Astrocyte of the spinal cord (primary cell): ENCODE results near the gene GPRC5C.

Experiments used
- DNase-seq: peaks from one replicate; pipeline ENCODE4 v3.0.0; 2011; ENCODE audit warnings: low read depth, low spot score
- H3K4me3 ChIP-seq: 2 replicates; pipeline ENCODE4 v1.5.1; 2011; ENCODE audit warnings: low read depth, mild to moderate bottlenecking, low read length, moderate library complexity
- in situ Hi-C: cut with HindIII; loops from 2 replicates; pipeline ENCODE4 v1.10.0; 2017; ENCODE audit warnings: low sequenced_read_pairs
- TF ChIP-seq, protein P1 (sequence below): IDR thresholded peaks from 2 replicates; pipeline ENCODE4 v1.5.1; 2012; ENCODE audit warnings: low read depth, mild to moderate bottlenecking, low read length, inconsistent platforms

Gene GPRC5C

DNA sequence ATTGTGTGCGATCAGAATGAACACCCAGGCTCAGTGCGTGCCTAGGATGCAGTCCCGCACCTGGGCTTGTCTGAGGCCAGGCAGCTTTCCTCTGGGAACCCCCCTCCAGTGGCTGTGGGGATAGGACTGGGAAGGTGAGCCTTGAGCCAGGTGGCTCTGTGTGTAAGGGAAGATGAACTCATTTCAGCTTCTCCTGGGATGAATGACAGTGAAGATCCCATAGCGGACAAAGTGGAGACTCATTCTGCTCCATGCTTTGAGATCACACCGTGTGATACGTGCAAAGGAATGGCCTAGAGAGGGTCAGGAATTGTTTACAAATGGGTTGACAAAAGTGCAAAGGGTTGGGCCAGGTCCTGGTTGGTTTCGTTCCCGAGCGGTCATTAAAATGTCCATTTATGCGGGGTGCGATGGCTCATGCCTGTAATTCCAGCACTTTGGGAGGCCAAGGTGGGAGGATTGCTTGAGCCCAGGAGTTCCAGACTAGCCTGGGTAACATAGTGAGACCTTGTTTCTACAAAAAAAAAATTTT, 15.8 kb downstream of the GPRC5C start:
- H3K4me3 ChIP-seq: no peak overlapping the region
- in situ Hi-C loops: no loop called here
- TF ChIP-seq, protein P1, sequence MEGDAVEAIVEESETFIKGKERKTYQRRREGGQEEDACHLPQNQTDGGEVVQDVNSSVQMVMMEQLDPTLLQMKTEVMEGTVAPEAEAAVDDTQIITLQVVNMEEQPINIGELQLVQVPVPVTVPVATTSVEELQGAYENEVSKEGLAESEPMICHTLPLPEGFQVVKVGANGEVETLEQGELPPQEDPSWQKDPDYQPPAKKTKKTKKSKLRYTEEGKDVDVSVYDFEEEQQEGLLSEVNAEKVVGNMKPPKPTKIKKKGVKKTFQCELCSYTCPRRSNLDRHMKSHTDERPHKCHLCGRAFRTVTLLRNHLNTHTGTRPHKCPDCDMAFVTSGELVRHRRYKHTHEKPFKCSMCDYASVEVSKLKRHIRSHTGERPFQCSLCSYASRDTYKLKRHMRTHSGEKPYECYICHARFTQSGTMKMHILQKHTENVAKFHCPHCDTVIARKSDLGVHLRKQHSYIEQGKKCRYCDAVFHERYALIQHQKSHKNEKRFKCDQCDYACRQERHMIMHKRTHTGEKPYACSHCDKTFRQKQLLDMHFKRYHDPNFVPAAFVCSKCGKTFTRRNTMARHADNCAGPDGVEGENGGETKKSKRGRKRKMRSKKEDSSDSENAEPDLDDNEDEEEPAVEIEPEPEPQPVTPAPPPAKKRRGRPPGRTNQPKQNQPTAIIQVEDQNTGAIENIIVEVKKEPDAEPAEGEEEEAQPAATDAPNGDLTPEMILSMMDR: no peak
- no peak for DNase-seq

DNA sequence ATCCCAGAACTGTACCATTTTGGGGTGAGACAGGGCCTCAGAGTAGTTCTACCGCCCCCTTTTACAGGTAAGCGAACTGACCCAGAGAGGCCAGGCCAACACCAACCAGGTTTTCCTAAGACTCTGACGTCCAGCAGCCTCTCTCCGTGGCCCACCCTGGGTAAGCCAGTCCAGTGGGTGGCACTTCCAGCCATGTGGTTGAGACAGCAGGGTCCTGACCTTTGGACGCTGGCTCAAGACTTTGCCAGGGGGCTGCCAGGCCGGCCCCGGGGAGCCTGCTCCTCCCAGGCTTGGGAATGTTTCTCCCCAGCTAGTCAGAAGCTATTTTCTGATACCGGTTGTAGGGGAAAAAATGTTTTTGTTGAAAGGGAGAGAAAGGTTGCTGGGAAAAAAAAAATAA, 16.9 kb downstream of the GPRC5C start:
- no peak overlapping the region for H3K4me3 ChIP-seq
- TF ChIP-seq, protein P1: no peak
- in situ Hi-C loops: no loop called here
- no peak for DNase-seq

DNA sequence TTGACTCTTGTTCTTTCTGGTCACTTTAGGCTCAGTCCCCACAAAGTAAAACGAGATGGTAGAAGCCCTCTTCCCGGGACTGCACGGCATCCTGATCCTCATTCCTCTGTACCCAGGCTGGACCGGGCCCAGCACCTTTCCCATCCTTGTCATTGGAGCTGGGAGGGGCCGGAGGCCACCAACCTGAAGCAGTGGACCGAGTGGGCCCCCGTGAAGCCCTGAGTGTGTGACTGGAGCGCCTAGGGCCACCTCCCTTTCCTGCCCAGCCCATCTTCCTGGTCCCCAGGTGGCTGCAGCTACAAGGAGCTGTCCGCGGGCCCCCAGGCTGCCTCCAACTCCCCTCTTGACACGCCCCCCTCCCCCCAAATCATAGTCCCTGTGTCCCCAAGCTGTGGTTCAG, 17.4 kb downstream of the GPRC5C start:
- no peak for DNase-seq
- no peak overlapping the region for H3K4me3 ChIP-seq
- TF ChIP-seq, protein P1: no peak
- in situ Hi-C loops: no loop called here

DNA sequence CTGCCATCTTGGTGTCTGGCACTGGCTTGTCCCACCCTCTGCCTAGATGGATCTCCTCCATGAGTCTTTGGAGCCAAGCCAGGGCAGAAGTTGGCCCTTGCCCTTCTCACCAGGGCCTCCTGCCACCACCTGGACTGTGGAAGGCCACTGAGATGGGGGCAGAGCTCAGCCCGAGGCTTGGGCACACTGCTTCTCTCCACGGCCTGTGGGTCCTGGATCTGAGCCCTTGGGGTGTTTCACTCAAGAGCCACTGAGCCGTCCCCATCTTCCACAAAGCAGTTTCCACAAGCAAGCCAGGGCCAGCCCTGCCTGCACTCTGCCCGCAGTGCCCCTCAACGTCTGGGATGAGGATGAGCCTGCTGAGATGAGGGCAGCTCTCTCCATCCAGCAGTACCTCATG, 17.9 kb downstream of the GPRC5C start:
- DNase-seq: no peak
- in situ Hi-C loops: no loop called here
- no peak overlapping the region for H3K4me3 ChIP-seq
- TF ChIP-seq, protein P1: no peak

DNA sequence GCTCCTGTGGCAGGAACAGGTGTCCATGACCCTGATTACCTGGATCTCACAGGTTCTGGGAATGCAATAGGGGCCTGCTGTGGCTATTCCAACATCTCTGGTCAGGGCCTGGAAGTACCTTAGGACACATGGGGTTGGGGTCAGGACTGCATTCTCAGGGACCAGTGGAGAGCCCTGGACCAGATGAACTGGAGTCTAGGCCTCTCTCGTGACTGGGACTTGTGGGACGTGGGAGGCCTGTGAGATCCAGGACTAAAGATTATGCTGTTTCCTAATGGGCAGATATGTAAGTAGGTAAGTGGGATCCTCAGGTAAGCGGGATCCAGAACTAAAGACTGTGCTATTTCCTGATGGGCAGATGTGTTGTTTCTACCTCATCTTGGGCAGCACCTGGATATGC, 18.3 kb downstream of the GPRC5C start:
- H3K4me3 ChIP-seq: no peak overlapping the region
- in situ Hi-C loops: no loop called here
- TF ChIP-seq, protein P1: no peak
- no peak for DNase-seq

DNA sequence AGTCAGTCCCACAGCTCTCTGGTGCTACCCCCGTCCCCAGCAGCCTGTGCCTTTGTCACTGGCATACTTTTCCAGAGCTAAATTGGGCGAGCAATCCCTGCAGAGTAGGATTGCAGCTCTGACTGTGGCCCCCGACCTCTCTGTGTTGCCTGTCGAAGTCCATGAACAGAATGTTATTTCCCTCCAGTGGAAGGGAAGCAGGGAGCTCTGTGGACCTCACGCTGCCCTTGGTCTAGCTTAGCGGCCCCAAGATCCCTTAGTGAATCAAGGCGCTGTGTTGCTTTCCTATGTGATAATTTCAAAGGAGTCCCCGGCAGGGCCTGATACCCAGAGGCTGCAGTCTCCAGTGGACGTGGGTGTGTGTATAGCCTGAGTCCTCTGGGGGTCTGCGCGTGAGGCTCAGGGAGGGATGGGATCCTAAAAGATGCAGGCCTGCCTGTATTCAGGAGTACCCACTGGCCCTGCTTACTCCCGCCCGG, 19.1 kb downstream of the GPRC5C start:
- H3K4me3 ChIP-seq: no peak overlapping the region
- TF ChIP-seq, protein P1: no peak
- no peak for DNase-seq
- in situ Hi-C loops: no loop called here

- H3K4me3 ChIP-seq: no peak overlapping the region
- DNase-seq: no peak
- TF ChIP-seq, protein P1: no peak
- in situ Hi-C loops: no loop called here
These were observed 19.7 kb downstream of the GPRC5C start for GRCh38 chr17:74451557-74451956.
